Measurements from ENCODE around the gene BARD1.
"Not testable (repeated sequence)": the region's sequence is repeated elsewhere in the genome, so short reads cannot be mapped to it uniquely, and the experiment has no call there.

DNA sequence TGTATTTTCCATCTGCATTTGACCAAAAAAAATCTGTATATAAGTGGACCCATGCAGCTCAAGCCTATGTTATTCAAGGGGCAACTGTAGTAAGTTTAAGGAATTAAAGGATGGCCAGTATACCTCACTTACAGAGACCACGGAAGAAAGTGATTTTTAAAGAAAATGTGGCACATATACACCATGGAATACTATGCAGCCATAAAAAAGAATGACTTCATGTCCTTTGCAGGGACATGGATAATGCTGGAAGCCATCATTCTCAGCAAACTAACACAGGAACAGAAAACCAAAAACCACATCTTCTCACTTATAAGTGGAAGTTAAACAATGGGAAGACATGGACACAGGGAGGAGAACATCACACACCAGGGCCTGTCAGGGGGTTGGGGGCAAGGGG lies 26.3 kb downstream of the BARD1 start:
- TF ChIP-seq POLR2A, EP300 (IDR thresholded peaks at IDR 0.05): not testable (repeated sequence)
- TF ChIP-seq, protein P1, sequence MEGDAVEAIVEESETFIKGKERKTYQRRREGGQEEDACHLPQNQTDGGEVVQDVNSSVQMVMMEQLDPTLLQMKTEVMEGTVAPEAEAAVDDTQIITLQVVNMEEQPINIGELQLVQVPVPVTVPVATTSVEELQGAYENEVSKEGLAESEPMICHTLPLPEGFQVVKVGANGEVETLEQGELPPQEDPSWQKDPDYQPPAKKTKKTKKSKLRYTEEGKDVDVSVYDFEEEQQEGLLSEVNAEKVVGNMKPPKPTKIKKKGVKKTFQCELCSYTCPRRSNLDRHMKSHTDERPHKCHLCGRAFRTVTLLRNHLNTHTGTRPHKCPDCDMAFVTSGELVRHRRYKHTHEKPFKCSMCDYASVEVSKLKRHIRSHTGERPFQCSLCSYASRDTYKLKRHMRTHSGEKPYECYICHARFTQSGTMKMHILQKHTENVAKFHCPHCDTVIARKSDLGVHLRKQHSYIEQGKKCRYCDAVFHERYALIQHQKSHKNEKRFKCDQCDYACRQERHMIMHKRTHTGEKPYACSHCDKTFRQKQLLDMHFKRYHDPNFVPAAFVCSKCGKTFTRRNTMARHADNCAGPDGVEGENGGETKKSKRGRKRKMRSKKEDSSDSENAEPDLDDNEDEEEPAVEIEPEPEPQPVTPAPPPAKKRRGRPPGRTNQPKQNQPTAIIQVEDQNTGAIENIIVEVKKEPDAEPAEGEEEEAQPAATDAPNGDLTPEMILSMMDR (IDR thresholded peaks at IDR 0.05): not testable (repeated sequence)

Measured in upper lobe of left lung (tissue), 4 donors.